HEK293 (cell line): Measurements from ENCODE around the gene FAM184A.

Experiments
- CTCF ChIA-PET: fragments of 350-600 bp; formaldehyde crosslinking; extraction: SDS; loops from one replicate; lab custom pipeline; 2021; ENCODE audit warnings: antibody characterized with exemption; lab: Yijun Ruan, JAX
- POLR2A ChIA-PET: fragments of 300-600 bp; formaldehyde crosslinking; extraction: SDS; loops from one replicate; lab custom pipeline; 2020; ENCODE audit warnings: antibody characterized with exemption, inconsistent platforms; lab: Yijun Ruan, JAX
- H3K27ac ChIP-seq: fragments of 200-500 bp; sonication (Bioruptor generic); 2 replicates; pipeline ENCODE4 v1.5.1; 2014; ENCODE audit warnings: low read depth, low read length, control low read depth, inconsistent platforms; ENCODE audit errors: extremely low read depth
- H3K36me3 ChIP-seq, 2 experiments: fragments of 200-500 bp in 1 of 2; sonication (Bioruptor generic) in 1 of 2; 1 replicate in 1 of 2; 2 replicates in 1 of 2; pipeline ENCODE4 v1.5.1; 2014 to 2017; ENCODE audit warnings: inconsistent platforms in 2 of 2, low read length in 2 of 2; ENCODE audit not compliant: control insufficient read depth in 2 of 2, insufficient read depth in 1 of 2
- H3K4me1 ChIP-seq: fragments of 200-500 bp; sonication (Bioruptor generic); 2 replicates; pipeline ENCODE4 v1.5.1; 2014; ENCODE audit warnings: mild to moderate bottlenecking, low read length, inconsistent platforms; ENCODE audit not compliant: control insufficient read depth, insufficient read depth
- H3K4me3 ChIP-seq: 2 replicates; pipeline ENCODE4 v1.5.1; 2011; ENCODE audit warnings: low read depth, mild to moderate bottlenecking, control low read depth, low read length, moderate library complexity
- H3K9me3 ChIP-seq: fragments of 200-500 bp; sonication (Bioruptor generic); 2 replicates; pipeline ENCODE4 v1.5.1; 2014; ENCODE audit warnings: low read depth, low read length, inconsistent platforms; ENCODE audit not compliant: control insufficient read depth, insufficient read depth
- KLF10 ChIP-seq: fragments of 450-650 bp; IDR thresholded peaks from 2 replicates; pipeline ENCODE4 v1.5.1; 2018; ENCODE audit warnings: missing biosample characterization, mild to moderate bottlenecking, missing genetic modification characterization
- KLF7 ChIP-seq: fragments of 450-650 bp; formaldehyde crosslinking; IDR thresholded peaks from 2 replicates; pipeline ENCODE4 v1.5.1; 2016; ENCODE audit warnings: missing biosample characterization, missing genetic modification characterization, borderline replicate concordance
- KLF8 ChIP-seq: fragments of 450-650 bp; formaldehyde crosslinking; IDR thresholded peaks from 2 replicates; pipeline ENCODE4 v1.5.1; 2016; ENCODE audit warnings: missing biosample characterization, missing genetic modification characterization
- KLF9 ChIP-seq: fragments of 450-650 bp; formaldehyde crosslinking; IDR thresholded peaks from 2 replicates; pipeline ENCODE4 v1.5.1; 2016; ENCODE audit warnings: missing biosample characterization, missing genetic modification characterization, low read depth
- MYNN ChIP-seq: fragments of 450-650 bp; formaldehyde crosslinking; IDR thresholded peaks from 2 replicates; pipeline ENCODE4 v1.5.1; 2016; ENCODE audit warnings: missing biosample characterization, missing genetic modification characterization, borderline replicate concordance
- PRDM1 ChIP-seq: fragments of 450-650 bp; formaldehyde crosslinking; IDR thresholded peaks from 2 replicates; pipeline ENCODE4; 2016; ENCODE audit warnings: missing biosample characterization, missing genetic modification characterization
- TCF7L2 ChIP-seq: IDR thresholded peaks from 2 replicates; pipeline ENCODE4 v1.6.1; 2011; ENCODE audit warnings: low read depth, mild to moderate bottlenecking, inconsistent platforms, low read length, moderate library complexity, borderline replicate concordance
- ZBTB20 ChIP-seq: fragments of 450-650 bp; formaldehyde crosslinking; IDR thresholded peaks from 2 replicates; pipeline ENCODE4 v1.5.1; 2016; ENCODE audit warnings: missing biosample characterization, missing genetic modification characterization
- ZBTB21 ChIP-seq: fragments of 450-650 bp; formaldehyde crosslinking; IDR thresholded peaks from 2 replicates; pipeline ENCODE4 v1.5.1; 2017; ENCODE audit warnings: missing biosample characterization, missing genetic modification characterization
- ZBTB49 ChIP-seq: fragments of 450-650 bp; formaldehyde crosslinking; IDR thresholded peaks from 2 replicates; pipeline ENCODE4 v1.5.1; 2016; ENCODE audit warnings: missing biosample characterization, missing genetic modification characterization, low read depth
- ZNF148 ChIP-seq: fragments of 450-650 bp; formaldehyde crosslinking; IDR thresholded peaks from 2 replicates; pipeline ENCODE4 v1.5.0; 2017; ENCODE audit warnings: missing biosample characterization, missing genetic modification characterization, borderline replicate concordance
- ZNF280D ChIP-seq: fragments of 450-650 bp; formaldehyde crosslinking; IDR thresholded peaks from 2 replicates; pipeline ENCODE4 v1.5.1; 2016; ENCODE audit warnings: missing biosample characterization, missing genetic modification characterization
- ZNF426 ChIP-seq: fragments of 450-650 bp; formaldehyde crosslinking; IDR thresholded peaks from 2 replicates; pipeline ENCODE4 v1.5.1; 2017; ENCODE audit warnings: missing biosample characterization, missing genetic modification characterization, mild to moderate bottlenecking, inconsistent platforms, moderate library complexity
- ZNF514 ChIP-seq: fragments of 450-650 bp; formaldehyde crosslinking; IDR thresholded peaks from 2 replicates; pipeline ENCODE4 v1.5.1; 2016; ENCODE audit warnings: missing biosample characterization, missing genetic modification characterization
- ZNF560 ChIP-seq: fragments of 450-650 bp; formaldehyde crosslinking; IDR thresholded peaks from 2 replicates; pipeline ENCODE4 v1.5.1; 2017; ENCODE audit warnings: missing biosample characterization, missing genetic modification characterization, borderline replicate concordance
- ZNF658 ChIP-seq: fragments of 450-650 bp; formaldehyde crosslinking; IDR thresholded peaks from 2 replicates; pipeline ENCODE4; 2016; ENCODE audit warnings: missing biosample characterization, missing genetic modification characterization
- ZNF768 ChIP-seq: fragments of 450-650 bp; formaldehyde crosslinking; IDR thresholded peaks from 2 replicates; pipeline ENCODE4 v1.5.1; 2018; ENCODE audit warnings: missing biosample characterization, mild to moderate bottlenecking, missing genetic modification characterization
- ZNF830 ChIP-seq: fragments of 450-650 bp; IDR thresholded peaks from 2 replicates; pipeline ENCODE4 v1.5.0; 2018; ENCODE audit warnings: missing biosample characterization, missing genetic modification characterization, low read depth, mild to moderate bottlenecking, moderate library complexity
- ZSCAN30 ChIP-seq: fragments of 450-650 bp; IDR thresholded peaks from 2 replicates; pipeline ENCODE4 v1.5.1; 2018; ENCODE audit warnings: missing biosample characterization, mild to moderate bottlenecking, missing genetic modification characterization, moderate library complexity
- TF ChIP-seq, protein P1 (sequence below): fragments of 450-650 bp; formaldehyde crosslinking; IDR thresholded peaks from 2 replicates; pipeline ENCODE4 v1.5.1; 2016; ENCODE audit warnings: missing biosample characterization, missing genetic modification characterization
- TF ChIP-seq, protein P2 (sequence below): fragments of 450-650 bp; formaldehyde crosslinking; IDR thresholded peaks from 2 replicates; pipeline ENCODE4 v1.5.1; 2016; ENCODE audit warnings: missing biosample characterization, missing genetic modification characterization

Gene FAM184A

GRCh38 chr6:119024111-119024510 is 54.4 kb downstream of the FAM184A start:
- Histone ChIP-seq H3K9me3 (no peaks in the 10 kb centered on the region), H3K36me3 (peaks cover 6 to 18% of the 10 kb centered on the region in 2 experiments; a peak in 2 of 3 replicates), H3K4me3 (no peak overlapping the region), H3K27ac (no peak overlapping the region), H3K4me1 (no peaks in the 10 kb centered on the region)
- POLR2A ChIA-PET, result no interaction called here
- CTCF ChIA-PET, result interaction anchor here (1.0 to 2.2 kb wide), 2 partner anchors 12 to 32 kb away, joined by 4 to 5 read pairs; no protein-coding TSS in a partner anchor
- TF ChIP-seq KLF8, result no peak
- TF ChIP-seq PRDM1, result no peak
- TF ChIP-seq ZNF514 (tag by site-specific recombination), result no peak
- no peak for TF ChIP-seq ZBTB20 (tag by site-specific recombination)

- H3K4me1 ChIP-seq, result no peaks in the 10 kb centered on the region
- ChIA-PET POLR2A (no interaction called here), CTCF (interaction anchor here (0.6 kb wide), 2 partner anchors 13 to 72 kb away, joined by 3 read pairs; no protein-coding TSS in a partner anchor)
- H3K4me3 ChIP-seq, result no peak overlapping the region
- H3K36me3 ChIP-seq, result peaks cover 10 to 31% of the 10 kb centered on the region in 2 experiments; a peak in 2 of 3 replicates
- H3K27ac ChIP-seq, result no peak overlapping the region
- H3K9me3 ChIP-seq, result no peaks in the 10 kb centered on the region
- TF ChIP-seq KLF7 (tag by site-specific recombination) (no peak), ZSCAN30 (tag by site-specific recombination) (no peak), KLF9 (tag by site-specific recombination) (no peak), ZNF426 (tag by site-specific recombination) (no peak), ZNF148 (tag by site-specific recombination) (no peak), ZBTB49 (no peak), TCF7L2 (no peak), KLF10 (no peak), MYNN (tag by site-specific recombination) (no peak), ZNF658 (tag by site-specific recombination) (no peak), ZNF280D (tag by site-specific recombination) (no peak), ZNF560 (no peak), ZNF768 (no peak), ZBTB21 (tag by site-specific recombination) (no peak), ZNF830 (tag by site-specific recombination) (no peak)
- TF ChIP-seq, protein P1, sequence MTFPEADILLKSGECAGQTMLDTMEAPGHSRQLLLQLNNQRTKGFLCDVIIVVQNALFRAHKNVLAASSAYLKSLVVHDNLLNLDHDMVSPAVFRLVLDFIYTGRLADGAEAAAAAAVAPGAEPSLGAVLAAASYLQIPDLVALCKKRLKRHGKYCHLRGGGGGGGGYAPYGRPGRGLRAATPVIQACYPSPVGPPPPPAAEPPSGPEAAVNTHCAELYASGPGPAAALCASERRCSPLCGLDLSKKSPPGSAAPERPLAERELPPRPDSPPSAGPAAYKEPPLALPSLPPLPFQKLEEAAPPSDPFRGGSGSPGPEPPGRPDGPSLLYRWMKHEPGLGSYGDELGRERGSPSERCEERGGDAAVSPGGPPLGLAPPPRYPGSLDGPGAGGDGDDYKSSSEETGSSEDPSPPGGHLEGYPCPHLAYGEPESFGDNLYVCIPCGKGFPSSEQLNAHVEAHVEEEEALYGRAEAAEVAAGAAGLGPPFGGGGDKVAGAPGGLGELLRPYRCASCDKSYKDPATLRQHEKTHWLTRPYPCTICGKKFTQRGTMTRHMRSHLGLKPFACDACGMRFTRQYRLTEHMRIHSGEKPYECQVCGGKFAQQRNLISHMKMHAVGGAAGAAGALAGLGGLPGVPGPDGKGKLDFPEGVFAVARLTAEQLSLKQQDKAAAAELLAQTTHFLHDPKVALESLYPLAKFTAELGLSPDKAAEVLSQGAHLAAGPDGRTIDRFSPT, result no peak
- TF ChIP-seq, protein P2, sequence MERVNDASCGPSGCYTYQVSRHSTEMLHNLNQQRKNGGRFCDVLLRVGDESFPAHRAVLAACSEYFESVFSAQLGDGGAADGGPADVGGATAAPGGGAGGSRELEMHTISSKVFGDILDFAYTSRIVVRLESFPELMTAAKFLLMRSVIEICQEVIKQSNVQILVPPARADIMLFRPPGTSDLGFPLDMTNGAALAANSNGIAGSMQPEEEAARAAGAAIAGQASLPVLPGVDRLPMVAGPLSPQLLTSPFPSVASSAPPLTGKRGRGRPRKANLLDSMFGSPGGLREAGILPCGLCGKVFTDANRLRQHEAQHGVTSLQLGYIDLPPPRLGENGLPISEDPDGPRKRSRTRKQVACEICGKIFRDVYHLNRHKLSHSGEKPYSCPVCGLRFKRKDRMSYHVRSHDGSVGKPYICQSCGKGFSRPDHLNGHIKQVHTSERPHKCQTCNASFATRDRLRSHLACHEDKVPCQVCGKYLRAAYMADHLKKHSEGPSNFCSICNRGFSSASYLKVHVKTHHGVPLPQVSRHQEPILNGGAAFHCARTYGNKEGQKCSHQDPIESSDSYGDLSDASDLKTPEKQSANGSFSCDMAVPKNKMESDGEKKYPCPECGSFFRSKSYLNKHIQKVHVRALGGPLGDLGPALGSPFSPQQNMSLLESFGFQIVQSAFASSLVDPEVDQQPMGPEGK, result no peak
Measured at GRCh38 chr6:119022796-119023195, 55.7 kb downstream of the FAM184A start.
